WTC11 (cell line): Measurements from ENCODE around the gene MAP1LC3A.

Experiments used
- ATF3 ChIP-seq: sonication (generic); formaldehyde crosslinking; conservative IDR thresholded peaks from 2 replicates; pipeline ENCODE4 v1.8.1; 2022; ENCODE audit warnings: mild to moderate bottlenecking, missing genetic modification reagents
- CREB1 ChIP-seq: sonication (generic); formaldehyde crosslinking; IDR thresholded peaks from 2 replicates; pipeline ENCODE4 v1.8.0; 2023; ENCODE audit warnings: mild to moderate bottlenecking, missing genetic modification reagents
- E2F4 ChIP-seq: sonication (generic); formaldehyde crosslinking; IDR thresholded peaks from 2 replicates; pipeline ENCODE4 v1.8.1; 2022; ENCODE audit warnings: low read depth, mild to moderate bottlenecking, moderate library complexity, missing genetic modification reagents, borderline replicate concordance
- ESRRA ChIP-seq: sonication (generic); formaldehyde crosslinking; IDR thresholded peaks from 2 replicates; pipeline ENCODE4 v1.8.1; 2022; ENCODE audit warnings: mild to moderate bottlenecking, missing genetic modification reagents, borderline replicate concordance
- GRHL2 ChIP-seq: fragments of 250-450 bp; sonication (Bioruptor Pico); IDR thresholded peaks from 2 replicates; pipeline ENCODE4 v1.8.0; 2022; ENCODE audit warnings: mild to moderate bottlenecking, moderate library complexity; ENCODE audit not compliant: insufficient replicate concordance, severe bottlenecking
- IRF1 ChIP-seq: sonication (generic); formaldehyde crosslinking; IDR thresholded peaks from 2 replicates; pipeline ENCODE4 v1.8.0; 2023; ENCODE audit warnings: missing genetic modification reagents
- JUN ChIP-seq: sonication (generic); formaldehyde crosslinking; IDR thresholded peaks from 2 replicates; pipeline ENCODE4 v1.8.0; 2023; ENCODE audit warnings: mild to moderate bottlenecking, missing genetic modification reagents
- NR2C2 ChIP-seq: sonication (generic); formaldehyde crosslinking; IDR thresholded peaks from 2 replicates; pipeline ENCODE4 v1.8.0; 2022; ENCODE audit warnings: mild to moderate bottlenecking, missing genetic modification reagents
- TEAD1 ChIP-seq: sonication (generic); formaldehyde crosslinking; IDR thresholded peaks from 2 replicates; pipeline ENCODE4 v1.8.0; 2022; ENCODE audit warnings: mild to moderate bottlenecking, missing genetic modification reagents
- ZMAT4 ChIP-seq: fragments of 250-450 bp; sonication (Bioruptor Pico); IDR thresholded peaks from 2 replicates; pipeline ENCODE4 v1.9.0; 2021; ENCODE audit warnings: mild to moderate bottlenecking
- ZNF281 ChIP-seq: sonication (generic); formaldehyde crosslinking; IDR thresholded peaks from 2 replicates; pipeline ENCODE4 v1.8.0; 2023; ENCODE audit warnings: mild to moderate bottlenecking, missing genetic modification reagents
- TF ChIP-seq, protein P1 (sequence below): sonication (generic); formaldehyde crosslinking; IDR thresholded peaks from 2 replicates; pipeline ENCODE4 v1.8.1; 2022; ENCODE audit warnings: missing genetic modification reagents, borderline replicate concordance
- TF ChIP-seq, protein P2 (sequence below): fragments of 200-600 bp; IDR thresholded peaks from 2 replicates; pipeline ENCODE4 v1.8.0; 2022; ENCODE audit warnings: antibody characterized with exemption
- TF ChIP-seq, protein P3 (sequence below): sonication (generic); formaldehyde crosslinking; IDR thresholded peaks from 2 replicates; pipeline ENCODE4 v1.8.1; 2022; ENCODE audit warnings: mild to moderate bottlenecking, moderate library complexity, missing genetic modification reagents

GRCh38 chr20:34543463-34544056 lies 15.0 kb upstream of the MAP1LC3A start:
- TF ChIP-seq, protein P1, sequence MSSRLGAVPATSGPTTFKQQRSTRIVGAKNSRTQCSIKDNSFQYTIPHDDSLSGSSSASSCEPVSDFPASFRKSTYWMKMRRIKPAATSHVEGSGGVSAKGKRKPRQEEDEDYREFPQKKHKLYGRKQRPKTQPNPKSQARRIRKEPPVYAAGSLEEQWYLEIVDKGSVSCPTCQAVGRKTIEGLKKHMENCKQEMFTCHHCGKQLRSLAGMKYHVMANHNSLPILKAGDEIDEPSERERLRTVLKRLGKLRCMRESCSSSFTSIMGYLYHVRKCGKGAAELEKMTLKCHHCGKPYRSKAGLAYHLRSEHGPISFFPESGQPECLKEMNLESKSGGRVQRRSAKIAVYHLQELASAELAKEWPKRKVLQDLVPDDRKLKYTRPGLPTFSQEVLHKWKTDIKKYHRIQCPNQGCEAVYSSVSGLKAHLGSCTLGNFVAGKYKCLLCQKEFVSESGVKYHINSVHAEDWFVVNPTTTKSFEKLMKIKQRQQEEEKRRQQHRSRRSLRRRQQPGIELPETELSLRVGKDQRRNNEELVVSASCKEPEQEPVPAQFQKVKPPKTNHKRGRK (CRISPR knock-in tag) = no peak
- TF ChIP-seq JUN (CRISPR knock-in tag) (no peak), GRHL2 (no peak), ZNF281 (CRISPR knock-in tag) (no peak), ESRRA (CRISPR knock-in tag) (no peak), CREB1 (CRISPR knock-in tag) (no peak), ATF3 (CRISPR knock-in tag) (no peak), IRF1 (CRISPR knock-in tag) (no peak), NR2C2 (CRISPR knock-in tag) (no peak), ZMAT4 (CRISPR knock-in tag) (no peak), TEAD1 (no peak), E2F4 (CRISPR knock-in tag) (no peak)
- TF ChIP-seq, protein P2, sequence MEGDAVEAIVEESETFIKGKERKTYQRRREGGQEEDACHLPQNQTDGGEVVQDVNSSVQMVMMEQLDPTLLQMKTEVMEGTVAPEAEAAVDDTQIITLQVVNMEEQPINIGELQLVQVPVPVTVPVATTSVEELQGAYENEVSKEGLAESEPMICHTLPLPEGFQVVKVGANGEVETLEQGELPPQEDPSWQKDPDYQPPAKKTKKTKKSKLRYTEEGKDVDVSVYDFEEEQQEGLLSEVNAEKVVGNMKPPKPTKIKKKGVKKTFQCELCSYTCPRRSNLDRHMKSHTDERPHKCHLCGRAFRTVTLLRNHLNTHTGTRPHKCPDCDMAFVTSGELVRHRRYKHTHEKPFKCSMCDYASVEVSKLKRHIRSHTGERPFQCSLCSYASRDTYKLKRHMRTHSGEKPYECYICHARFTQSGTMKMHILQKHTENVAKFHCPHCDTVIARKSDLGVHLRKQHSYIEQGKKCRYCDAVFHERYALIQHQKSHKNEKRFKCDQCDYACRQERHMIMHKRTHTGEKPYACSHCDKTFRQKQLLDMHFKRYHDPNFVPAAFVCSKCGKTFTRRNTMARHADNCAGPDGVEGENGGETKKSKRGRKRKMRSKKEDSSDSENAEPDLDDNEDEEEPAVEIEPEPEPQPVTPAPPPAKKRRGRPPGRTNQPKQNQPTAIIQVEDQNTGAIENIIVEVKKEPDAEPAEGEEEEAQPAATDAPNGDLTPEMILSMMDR = no peak
- TF ChIP-seq, protein P3, sequence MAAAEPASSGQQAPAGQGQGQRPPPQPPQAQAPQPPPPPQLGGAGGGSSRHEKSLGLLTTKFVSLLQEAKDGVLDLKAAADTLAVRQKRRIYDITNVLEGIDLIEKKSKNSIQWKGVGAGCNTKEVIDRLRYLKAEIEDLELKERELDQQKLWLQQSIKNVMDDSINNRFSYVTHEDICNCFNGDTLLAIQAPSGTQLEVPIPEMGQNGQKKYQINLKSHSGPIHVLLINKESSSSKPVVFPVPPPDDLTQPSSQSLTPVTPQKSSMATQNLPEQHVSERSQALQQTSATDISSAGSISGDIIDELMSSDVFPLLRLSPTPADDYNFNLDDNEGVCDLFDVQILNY (CRISPR knock-in tag) = no peak
